ENCODE results near the gene OR8D2.

OR8D2 gene

GRCh38 chr11:124285610-124286344, 34.2 kb downstream of the OR8D2 start:
- no peak for DNase-seq (ENCODE audit: low read depth, low spot score)

- no peak for DNase-seq (ENCODE audit: low read depth, low spot score)
Observed at GRCh38 chr11:124278261-124278660, 41.7 kb downstream of the OR8D2 start.

GRCh38 chr11:124277804-124278203, 42.2 kb downstream of the OR8D2 start:
- DNase-seq (ENCODE audit: low read depth, low spot score) = peak; percentile 24

GRCh38 chr11:124277207-124277606, 42.8 kb downstream of the OR8D2 start:
- no peak for DNase-seq (ENCODE audit: low read depth, low spot score)

DNA sequence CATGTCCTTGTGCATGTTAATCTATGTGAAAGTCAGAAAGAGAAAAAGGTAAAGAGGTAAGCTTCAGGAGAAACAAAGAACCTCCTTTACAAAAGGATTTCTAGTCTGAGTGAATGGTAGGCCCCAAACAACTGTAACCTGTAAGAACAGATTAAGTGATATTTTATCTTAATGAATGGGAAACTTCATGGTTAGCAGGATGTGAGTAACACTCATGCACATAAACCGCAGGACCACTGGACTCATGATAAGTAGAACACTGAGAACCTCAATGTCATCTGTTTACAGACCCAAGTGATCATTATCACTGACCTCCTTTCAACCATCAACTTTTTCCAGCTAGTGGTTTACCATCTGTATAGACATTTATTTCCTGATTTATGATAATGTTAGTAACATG, 43.9 kb downstream of the OR8D2 start:
- DNase-seq (ENCODE audit: low read depth, low spot score) = no peak

DNA sequence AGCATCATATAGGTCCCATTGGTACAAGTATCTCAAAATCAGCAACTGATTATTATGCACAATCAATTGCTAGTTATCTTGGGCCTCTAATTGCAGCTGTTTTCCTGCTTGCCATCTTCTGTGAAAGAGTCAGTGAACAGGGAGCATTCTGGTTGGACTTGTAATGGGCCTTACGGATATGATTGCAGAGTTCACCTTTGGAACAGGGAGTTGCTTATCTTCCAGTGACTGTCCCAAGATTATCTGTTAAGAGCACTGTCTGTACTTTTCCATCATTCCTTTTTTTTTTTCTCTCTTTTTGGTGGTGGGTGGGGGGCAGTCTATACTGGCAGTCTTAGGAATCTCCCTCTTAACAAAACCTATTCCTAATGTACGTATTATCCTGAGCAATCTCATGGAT, 46.0 kb downstream of the OR8D2 start:
- DNase-seq (ENCODE audit: low read depth, low spot score) = no peak

- DNase-seq (ENCODE audit: low read depth, low spot score) = peak; percentile 3
Observed at GRCh38 chr11:124270886-124271285, 49.1 kb downstream of the OR8D2 start.

Data from ELF-1 (cell line).